HepG2 (cell line): ENCODE measurements around the gene SACS. TPM values are rescaled to one million over a fixed set of nuclear protein-coding genes. Genes with fewer than 3 reads are reported as not detected.

ENCODE experiments used
- HOXD1 ChIP-seq: sonication (generic); formaldehyde crosslinking; IDR thresholded peaks from 2 replicates; pipeline ENCODE4 v1.5.0; 2020; ENCODE audit warnings: missing genetic modification reagents
- ZNF674 ChIP-seq: sonication (generic); formaldehyde crosslinking; IDR thresholded peaks from 2 replicates; pipeline ENCODE4 v1.5.0; 2020; ENCODE audit warnings: low read depth, mild to moderate bottlenecking, missing genetic modification reagents
- polyA plus RNA-seq, 8 experiments: library from polyadenylated mRNA; depleted of rRNA in 3 of 8; stranded (reverse) in 7 of 8; unstranded in 1 of 8; fragments of >200 nt; fragmentation: Illumina TruSeq in 4 of 8; extraction: Trizol in 4 of 8; gene quantifications; 2 replicates each; pipeline versions ENCODE4 v1.2.1 to v1.2.3, GENCODE V29; 2011 to 2016; ENCODE audit warnings: low read depth in 4 of 8, missing spikeins in 1 of 8, mixed read lengths in 1 of 8; ENCODE audit not compliant: insufficient read depth in 1 of 8
- total RNA-seq, 5 experiments: library from RNA; depleted of rRNA; stranded (reverse); fragments of >200 nt; fragmentation: Illumina TruSeq; extraction: Trizol; gene quantifications; 2 replicates each; pipeline ENCODE4 v1.2.3, GENCODE V29; 2016; ENCODE audit warnings: low read depth in 1 of 5
- TF ChIP-seq, protein P1 (sequence below), 2 experiments: fragments of 450-650 bp in 1 of 2; sonication (generic) in 1 of 2; formaldehyde crosslinking in 1 of 2; IDR thresholded peaks; 2 replicates each; pipeline versions ENCODE4 v1.6.1 to v1.8.0; 2016 to 2022; ENCODE audit warnings: antibody characterized with exemption in 1 of 2, mild to moderate bottlenecking in 1 of 2, missing genetic modification reagents in 1 of 2

SACS gene
- total and polyA plus RNA-seq, 2 of the 13 experiments (the other 11 are each of a cell fraction or from before 2014, with no cell fraction given), result 4.0 to 15.7 TPM

- TF ChIP-seq, protein P1, sequence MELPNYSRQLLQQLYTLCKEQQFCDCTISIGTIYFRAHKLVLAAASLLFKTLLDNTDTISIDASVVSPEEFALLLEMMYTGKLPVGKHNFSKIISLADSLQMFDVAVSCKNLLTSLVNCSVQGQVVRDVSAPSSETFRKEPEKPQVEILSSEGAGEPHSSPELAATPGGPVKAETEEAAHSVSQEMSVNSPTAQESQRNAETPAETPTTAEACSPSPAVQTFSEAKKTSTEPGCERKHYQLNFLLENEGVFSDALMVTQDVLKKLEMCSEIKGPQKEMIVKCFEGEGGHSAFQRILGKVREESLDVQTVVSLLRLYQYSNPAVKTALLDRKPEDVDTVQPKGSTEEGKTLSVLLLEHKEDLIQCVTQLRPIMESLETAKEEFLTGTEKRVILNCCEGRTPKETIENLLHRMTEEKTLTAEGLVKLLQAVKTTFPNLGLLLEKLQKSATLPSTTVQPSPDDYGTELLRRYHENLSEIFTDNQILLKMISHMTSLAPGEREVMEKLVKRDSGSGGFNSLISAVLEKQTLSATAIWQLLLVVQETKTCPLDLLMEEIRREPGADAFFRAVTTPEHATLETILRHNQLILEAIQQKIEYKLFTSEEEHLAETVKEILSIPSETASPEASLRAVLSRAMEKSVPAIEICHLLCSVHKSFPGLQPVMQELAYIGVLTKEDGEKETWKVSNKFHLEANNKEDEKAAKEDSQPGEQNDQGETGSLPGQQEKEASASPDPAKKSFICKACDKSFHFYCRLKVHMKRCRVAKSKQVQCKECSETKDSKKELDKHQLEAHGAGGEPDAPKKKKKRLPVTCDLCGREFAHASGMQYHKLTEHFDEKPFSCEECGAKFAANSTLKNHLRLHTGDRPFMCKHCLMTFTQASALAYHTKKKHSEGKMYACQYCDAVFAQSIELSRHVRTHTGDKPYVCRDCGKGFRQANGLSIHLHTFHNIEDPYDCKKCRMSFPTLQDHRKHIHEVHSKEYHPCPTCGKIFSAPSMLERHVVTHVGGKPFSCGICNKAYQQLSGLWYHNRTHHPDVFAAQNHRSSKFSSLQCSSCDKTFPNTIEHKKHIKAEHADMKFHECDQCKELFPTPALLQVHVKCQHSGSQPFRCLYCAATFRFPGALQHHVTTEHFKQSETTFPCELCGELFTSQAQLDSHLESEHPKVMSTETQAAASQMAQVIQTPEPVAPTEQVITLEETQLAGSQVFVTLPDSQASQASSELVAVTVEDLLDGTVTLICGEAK (IDR thresholded peaks at IDR 0.05), result no peak
- TF ChIP-seq, protein P1 (CRISPR knock-in tag; IDR thresholded peaks at IDR 0.05), result no peak
- TF ChIP-seq ZNF674 (CRISPR knock-in tag) (no peak), HOXD1 (CRISPR knock-in tag) (no peak)
These were observed 55.4 kb downstream of the SACS start (continued) for GRCh38 chr13:23377983-23378632.
